ENCODE data around the gene ARHGAP15.

Gene ARHGAP15

GRCh38 chr2:143480086-143480485 is 350.9 kb downstream of the ARHGAP15 start:
- Histone ChIP-seq H3K27me3 (ENCODE audit: insufficient read depth, poor library complexity, severe bottlenecking) (no peaks in the 10 kb centered on the region), H3K4me3 (replicated peaks; ENCODE audit: insufficient read depth, low read length) (no peak overlapping the region), H3K27ac (replicated peaks) (no peak overlapping the region)
- no peak for TF ChIP-seq SPI1 (IDR thresholded peaks at IDR 0.05; ENCODE audit: borderline replicate concordance, low read depth)
- DNase-seq (ENCODE audit: low read depth in 1 of 2, low spot score in 1 of 2), result no peak

DNA sequence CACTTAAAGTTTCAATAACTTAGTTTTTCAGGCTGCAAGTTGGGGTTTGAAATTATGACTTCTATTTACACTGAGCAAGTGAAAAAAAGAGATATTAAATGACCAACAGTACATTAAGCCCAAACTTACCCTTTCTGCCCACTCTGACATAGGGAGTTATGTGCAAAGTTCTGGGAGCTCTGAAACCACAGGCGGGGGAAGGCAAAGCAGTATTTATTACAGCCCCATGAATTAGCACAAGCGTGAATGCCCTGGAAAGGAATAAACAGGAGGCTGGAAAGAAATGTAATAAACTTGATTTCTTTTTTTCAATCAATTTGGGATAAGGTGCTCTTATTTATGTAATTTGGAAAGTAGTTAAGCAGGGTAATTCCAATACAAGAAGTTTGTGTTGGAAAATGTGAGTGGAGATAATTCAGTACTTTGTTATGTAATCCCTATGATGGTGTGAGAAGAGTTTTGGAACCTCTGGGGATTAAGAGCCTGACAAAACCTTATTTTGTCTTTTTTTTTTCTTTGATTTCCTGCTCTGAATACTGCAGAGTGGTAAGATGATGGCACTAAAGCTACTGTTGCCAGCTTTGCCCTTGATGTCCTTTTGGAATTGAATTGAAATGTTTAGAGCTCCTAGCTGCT is 351.5 kb downstream of the ARHGAP15 start:
- Histone ChIP-seq H3K4me3 (replicated peaks; ENCODE audit: insufficient read depth, low read length) (no peak overlapping the region), H3K27ac (replicated peaks) (no peak overlapping the region), H3K27me3 (ENCODE audit: insufficient read depth, poor library complexity, severe bottlenecking) (no peaks in the 10 kb centered on the region)
- no peak for TF ChIP-seq GABPA (IDR thresholded peaks at IDR 0.05; ENCODE audit: low read depth)
- TF ChIP-seq, protein P1, sequence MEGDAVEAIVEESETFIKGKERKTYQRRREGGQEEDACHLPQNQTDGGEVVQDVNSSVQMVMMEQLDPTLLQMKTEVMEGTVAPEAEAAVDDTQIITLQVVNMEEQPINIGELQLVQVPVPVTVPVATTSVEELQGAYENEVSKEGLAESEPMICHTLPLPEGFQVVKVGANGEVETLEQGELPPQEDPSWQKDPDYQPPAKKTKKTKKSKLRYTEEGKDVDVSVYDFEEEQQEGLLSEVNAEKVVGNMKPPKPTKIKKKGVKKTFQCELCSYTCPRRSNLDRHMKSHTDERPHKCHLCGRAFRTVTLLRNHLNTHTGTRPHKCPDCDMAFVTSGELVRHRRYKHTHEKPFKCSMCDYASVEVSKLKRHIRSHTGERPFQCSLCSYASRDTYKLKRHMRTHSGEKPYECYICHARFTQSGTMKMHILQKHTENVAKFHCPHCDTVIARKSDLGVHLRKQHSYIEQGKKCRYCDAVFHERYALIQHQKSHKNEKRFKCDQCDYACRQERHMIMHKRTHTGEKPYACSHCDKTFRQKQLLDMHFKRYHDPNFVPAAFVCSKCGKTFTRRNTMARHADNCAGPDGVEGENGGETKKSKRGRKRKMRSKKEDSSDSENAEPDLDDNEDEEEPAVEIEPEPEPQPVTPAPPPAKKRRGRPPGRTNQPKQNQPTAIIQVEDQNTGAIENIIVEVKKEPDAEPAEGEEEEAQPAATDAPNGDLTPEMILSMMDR (IDR thresholded peaks at IDR 0.05; ENCODE audit: insufficient read depth, low read length), result no peak
- TF ChIP-seq SPI1 (IDR thresholded peaks at IDR 0.05; ENCODE audit: borderline replicate concordance, low read depth), result no peak
- TF ChIP-seq REST (IDR thresholded peaks at IDR 0.05; ENCODE audit: insufficient replicate concordance, low read depth), result no peak
- no peak for TF ChIP-seq POLR2AphosphoS5 (IDR thresholded peaks at IDR 0.05; ENCODE audit: low read depth)
- no peak for DNase-seq (ENCODE audit: low read depth in 1 of 2, low spot score in 1 of 2)

GRCh38 chr2:143481237-143481623 is 352.0 kb downstream of the ARHGAP15 start:
- no peak overlapping the region for H3K27ac ChIP-seq (replicated peaks)
- TF ChIP-seq GABPA (IDR thresholded peaks at IDR 0.05; ENCODE audit: low read depth), result no peak
- no peak for TF ChIP-seq POLR2AphosphoS5 (IDR thresholded peaks at IDR 0.05; ENCODE audit: low read depth)
- TF ChIP-seq REST (IDR thresholded peaks at IDR 0.05; ENCODE audit: insufficient replicate concordance, low read depth), result no peak
- TF ChIP-seq SPI1 (IDR thresholded peaks at IDR 0.05; ENCODE audit: borderline replicate concordance, low read depth), result no peak
- TF ChIP-seq, protein P1 (IDR thresholded peaks at IDR 0.05; ENCODE audit: insufficient read depth, low read length), result no peak
- H3K4me3 ChIP-seq (replicated peaks; ENCODE audit: insufficient read depth, low read length), result no peak overlapping the region
- no peak for DNase-seq (ENCODE audit: low read depth in 1 of 2, low spot score in 1 of 2)
- no peaks in the 10 kb centered on the region for H3K27me3 ChIP-seq (ENCODE audit: insufficient read depth, poor library complexity, severe bottlenecking)

GRCh38 chr2:143481733-143482132 is 352.5 kb downstream of the ARHGAP15 start:
- Histone ChIP-seq H3K4me3 (replicated peaks; ENCODE audit: insufficient read depth, low read length) (no peak overlapping the region), H3K27me3 (ENCODE audit: insufficient read depth, poor library complexity, severe bottlenecking) (no peaks in the 10 kb centered on the region), H3K27ac (replicated peaks) (no peak overlapping the region)
- no peak for TF ChIP-seq REST (IDR thresholded peaks at IDR 0.05; ENCODE audit: insufficient replicate concordance, low read depth)
- TF ChIP-seq, protein P1 (IDR thresholded peaks at IDR 0.05; ENCODE audit: insufficient read depth, low read length), result no peak
- no peak for TF ChIP-seq GABPA (IDR thresholded peaks at IDR 0.05; ENCODE audit: low read depth)
- TF ChIP-seq SPI1 (IDR thresholded peaks at IDR 0.05; ENCODE audit: borderline replicate concordance, low read depth), result no peak
- no peak for DNase-seq (ENCODE audit: low read depth in 1 of 2, low spot score in 1 of 2)

Data from HL-60 (cell line).